SK-N-SH (cell line): ENCODE measurements around the gene UBE2E1.

Source experiments
- CTCF ChIP-seq: fragments of 200-600 bp; sonication (generic); IDR thresholded peaks from 2 replicates; pipeline ENCODE4 v1.6.1; 2017; ENCODE audit warnings: antibody characterized with exemption, mild to moderate bottlenecking, moderate library complexity
- ELF1 ChIP-seq: IDR thresholded peaks from 2 replicates; pipeline ENCODE4 v1.4.0; 2012
- EP300 ChIP-seq, 2 experiments: IDR thresholded peaks; 2 replicates each; pipeline versions ENCODE4 v1.4.0 to v1.6.1; 2012; ENCODE audit warnings: borderline replicate concordance in 1 of 2, low read depth in 1 of 2, low read length in 1 of 2
- EZH2phosphoT487 ChIP-seq: fragments of 200-600 bp; sonication (generic); IDR thresholded peaks from 2 replicates; pipeline ENCODE4 v1.6.1; 2017; ENCODE audit warnings: low read depth, mixed run types, mild to moderate bottlenecking, antibody characterized with exemption, moderate library complexity, borderline replicate concordance
- JUND ChIP-seq: IDR thresholded peaks from 2 replicates; pipeline ENCODE4 v1.4.0; 2012
- MAX ChIP-seq: IDR thresholded peaks from 2 replicates; pipeline ENCODE4 v1.4.0; 2012; ENCODE audit warnings: low read depth
- RAD21 ChIP-seq: IDR thresholded peaks from 2 replicates; pipeline ENCODE4 v1.6.1; 2012; ENCODE audit warnings: mild to moderate bottlenecking, low read length
- REST ChIP-seq: IDR thresholded peaks from 2 replicates; pipeline ENCODE4 v1.6.1; 2012; ENCODE audit warnings: mild to moderate bottlenecking, low read depth, low read length, moderate library complexity
- SIN3A ChIP-seq: IDR thresholded peaks from 2 replicates; pipeline ENCODE4 v1.6.1; 2012; ENCODE audit warnings: low read depth, mild to moderate bottlenecking, low read length, moderate library complexity, borderline replicate concordance
- TF ChIP-seq, protein P1 (sequence below): fragments of 150-350 bp; IDR thresholded peaks from 2 replicates; pipeline ENCODE4 v1.6.1; 2016; ENCODE audit warnings: mild to moderate bottlenecking, low read depth, low read length
- TF ChIP-seq, protein P2 (sequence below): IDR thresholded peaks from 2 replicates; pipeline ENCODE4 v1.4.0; 2012; ENCODE audit warnings: low read depth, borderline replicate concordance

DNA sequence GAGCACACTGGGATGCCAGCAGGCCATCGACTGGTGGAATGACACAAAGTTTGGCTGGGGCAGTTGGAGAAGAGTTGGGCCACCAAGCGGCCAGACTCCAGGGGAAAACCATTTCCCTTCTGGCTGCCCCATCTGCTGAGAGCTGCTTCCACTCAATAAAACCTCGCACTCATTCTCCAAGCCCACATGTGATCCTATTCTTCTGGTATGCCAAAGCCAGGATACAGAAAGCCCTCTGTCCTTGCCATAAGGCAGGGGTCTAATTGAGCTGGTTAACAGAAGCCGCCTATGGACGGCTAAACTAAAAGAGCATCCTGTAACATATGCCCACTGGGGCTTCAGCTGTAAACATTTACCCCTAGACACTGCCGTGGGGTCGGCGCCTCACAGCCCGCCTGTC is 55.9 kb downstream of the UBE2E1 start:
- no peak for TF ChIP-seq CTCF
- TF ChIP-seq, protein P1, sequence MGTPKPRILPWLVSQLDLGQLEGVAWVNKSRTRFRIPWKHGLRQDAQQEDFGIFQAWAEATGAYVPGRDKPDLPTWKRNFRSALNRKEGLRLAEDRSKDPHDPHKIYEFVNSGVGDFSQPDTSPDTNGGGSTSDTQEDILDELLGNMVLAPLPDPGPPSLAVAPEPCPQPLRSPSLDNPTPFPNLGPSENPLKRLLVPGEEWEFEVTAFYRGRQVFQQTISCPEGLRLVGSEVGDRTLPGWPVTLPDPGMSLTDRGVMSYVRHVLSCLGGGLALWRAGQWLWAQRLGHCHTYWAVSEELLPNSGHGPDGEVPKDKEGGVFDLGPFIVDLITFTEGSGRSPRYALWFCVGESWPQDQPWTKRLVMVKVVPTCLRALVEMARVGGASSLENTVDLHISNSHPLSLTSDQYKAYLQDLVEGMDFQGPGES: no peak
- TF ChIP-seq REST: no peak
- TF ChIP-seq EP300 (IDR thresholded peaks at IDR 0.05; ENCODE audit: borderline replicate concordance in 1 of 2, low read depth in 1 of 2, low read length in 1 of 2): no peak
- no peak for TF ChIP-seq MAX
- TF ChIP-seq EZH2phosphoT487: no peak
- TF ChIP-seq SIN3A: no peak
- TF ChIP-seq, protein P2, sequence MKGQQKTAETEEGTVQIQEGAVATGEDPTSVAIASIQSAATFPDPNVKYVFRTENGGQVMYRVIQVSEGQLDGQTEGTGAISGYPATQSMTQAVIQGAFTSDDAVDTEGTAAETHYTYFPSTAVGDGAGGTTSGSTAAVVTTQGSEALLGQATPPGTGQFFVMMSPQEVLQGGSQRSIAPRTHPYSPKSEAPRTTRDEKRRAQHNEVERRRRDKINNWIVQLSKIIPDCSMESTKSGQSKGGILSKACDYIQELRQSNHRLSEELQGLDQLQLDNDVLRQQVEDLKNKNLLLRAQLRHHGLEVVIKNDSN: no peak
- TF ChIP-seq ELF1: no peak
- no peak for TF ChIP-seq JUND
- TF ChIP-seq RAD21: no peak
